Activated gamma-delta T cell treated with anti-CD3 and anti-CD28 coated beads, Interleukin-2, amount 50 U/mL, for 16 hours (primary cell): ENCODE measurements around the gene SIK2.
"Not testable (repeated sequence)": the region's sequence is repeated elsewhere in the genome, so short reads cannot be mapped to it uniquely, and the experiment has no call there.

Experiments used
- DNase-seq: peaks from one replicate; pipeline ENCODE4 v3.0.0-alpha.2; 2020; ENCODE audit warnings: low read depth

SIK2 gene

GRCh38 chr11:111761036-111761435 lies 158.8 kb downstream of the SIK2 start:
- DNase-seq = no peak

- no peak for DNase-seq
These were observed 160.3 kb downstream of the SIK2 start for GRCh38 chr11:111762526-111762925.

- DNase-seq = no peak
These were observed 160.9 kb downstream of the SIK2 start for GRCh38 chr11:111762981-111763643.

GRCh38 chr11:111764621-111765020 lies 162.4 kb downstream of the SIK2 start:
- DNase-seq = no peak

DNA sequence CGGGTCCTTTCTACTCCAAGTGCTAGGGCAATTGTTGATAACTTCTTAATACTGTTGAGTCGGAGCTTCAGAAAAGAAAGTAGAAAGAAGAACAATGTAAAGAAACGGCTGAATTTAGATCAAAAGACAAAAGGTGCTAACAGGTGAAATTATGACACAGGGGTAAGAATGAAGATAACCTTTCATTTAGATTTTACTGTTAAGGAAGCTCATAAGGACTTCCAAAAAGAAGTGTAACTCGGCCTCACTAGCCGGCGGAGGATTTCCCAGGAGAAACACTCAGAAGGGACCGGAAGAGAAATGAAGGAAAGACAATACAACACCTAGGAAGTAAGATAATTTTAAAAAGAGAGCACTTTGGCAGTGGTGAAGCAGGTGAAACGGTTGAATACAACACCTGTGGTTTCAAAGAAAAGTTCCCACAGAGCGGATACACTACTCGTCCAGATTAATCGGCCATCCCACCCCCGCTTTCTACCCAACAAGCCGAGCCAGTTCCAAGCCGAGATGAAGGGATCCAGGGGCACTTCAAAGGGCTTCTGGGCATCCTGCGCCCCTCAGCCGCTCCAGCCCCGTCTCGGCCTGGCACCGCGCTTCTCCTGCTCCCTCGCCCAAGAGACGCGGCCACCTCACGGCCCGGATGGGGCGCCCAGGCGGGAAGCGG lies 163.2 kb downstream of the SIK2 start:
- no peak for DNase-seq

DNA sequence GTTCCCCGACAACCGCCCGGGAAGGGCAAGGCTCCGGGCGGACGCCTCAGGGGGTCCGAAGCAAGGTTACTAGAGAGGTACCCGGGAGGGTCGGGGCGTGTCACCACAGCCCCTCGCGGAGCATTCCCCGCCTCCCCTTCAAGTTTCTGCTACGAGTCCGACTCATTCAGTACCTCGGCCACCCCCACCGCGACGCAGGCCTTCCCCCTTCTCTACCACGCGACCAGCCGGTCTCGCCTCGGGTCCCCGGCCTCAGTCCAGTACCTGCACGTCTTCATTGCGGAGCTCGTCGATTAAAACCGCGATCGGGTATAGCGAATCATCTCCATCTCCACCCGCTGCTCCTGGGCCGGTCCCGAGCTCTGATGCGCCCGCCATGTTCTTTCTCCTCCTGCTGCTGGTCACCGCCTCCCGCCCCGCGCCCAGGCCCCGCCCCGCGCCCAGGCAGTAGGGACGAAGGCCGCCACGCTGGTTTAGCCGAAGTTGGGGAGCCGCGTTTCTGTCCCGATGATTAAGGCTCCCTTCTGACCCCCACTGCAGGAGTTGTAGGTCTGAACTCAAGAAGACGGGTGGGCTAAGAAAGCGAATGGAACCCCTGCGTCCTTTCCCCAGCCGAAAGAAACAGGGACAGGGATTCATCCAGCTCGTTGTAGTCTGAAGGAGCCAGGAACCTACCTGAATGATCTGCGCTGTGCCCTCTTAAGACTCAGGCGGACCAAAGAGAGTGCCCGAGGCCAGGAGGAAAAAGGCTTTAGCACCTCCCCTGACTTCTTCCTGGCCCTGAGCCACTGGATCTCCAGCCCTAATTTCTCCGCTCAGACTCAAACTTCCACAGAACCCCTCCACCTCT lies 164.0 kb downstream of the SIK2 start, which contains the start of gene PPP2R1B:
TSS of gene PPP2R1B (minus strand) at position 406 of the 850 bp plus-strand sequence. CDS start at position 378, 28 bp downstream.
- peak; percentile 55 for DNase-seq

DNA sequence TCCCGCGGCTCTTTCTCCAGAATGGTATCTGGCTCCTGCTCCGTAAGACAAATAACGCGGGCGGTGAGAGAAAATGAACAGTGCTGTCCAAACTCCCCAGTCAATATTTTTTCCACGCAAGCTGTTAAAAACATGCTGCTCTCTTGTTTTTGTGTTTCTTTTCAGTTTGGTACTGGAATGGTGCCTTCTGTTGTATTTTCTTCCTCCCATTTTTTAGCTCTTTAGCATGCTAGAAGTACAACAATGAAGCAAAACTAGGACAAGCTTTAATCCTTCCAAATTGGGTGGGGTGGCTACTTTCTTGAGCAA lies 164.5 kb downstream of the SIK2 start:
- DNase-seq = no peak

GRCh38 chr11:111770581-111771134 lies 168.4 kb downstream of the SIK2 start:
- no peak for DNase-seq

GRCh38 chr11:111771205-111771604 lies 169.0 kb downstream of the SIK2 start:
- DNase-seq = not testable (repeated sequence)

DNA sequence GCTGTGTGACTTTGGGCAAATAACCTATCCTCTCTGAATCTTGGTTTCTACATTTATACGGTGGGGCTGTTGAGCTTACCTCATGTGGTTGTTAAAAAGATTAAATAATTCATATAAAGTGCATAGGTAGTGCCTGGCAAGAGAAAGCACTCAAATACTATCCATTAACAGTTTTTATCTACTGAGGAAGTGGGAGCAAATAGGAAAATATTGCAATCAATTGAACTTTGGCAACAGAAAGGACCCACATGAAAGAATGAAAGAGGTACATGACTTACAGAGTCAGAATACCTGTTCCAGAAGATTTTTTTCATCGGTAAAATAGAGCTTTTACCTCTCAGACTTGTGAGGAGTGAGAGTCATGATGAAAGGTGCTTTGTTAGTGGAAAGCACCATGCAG lies 170.3 kb downstream of the SIK2 start:
- DNase-seq = no peak

GRCh38 chr11:111774955-111775710 lies 172.9 kb downstream of the SIK2 start:
- DNase-seq = no peak

DNA sequence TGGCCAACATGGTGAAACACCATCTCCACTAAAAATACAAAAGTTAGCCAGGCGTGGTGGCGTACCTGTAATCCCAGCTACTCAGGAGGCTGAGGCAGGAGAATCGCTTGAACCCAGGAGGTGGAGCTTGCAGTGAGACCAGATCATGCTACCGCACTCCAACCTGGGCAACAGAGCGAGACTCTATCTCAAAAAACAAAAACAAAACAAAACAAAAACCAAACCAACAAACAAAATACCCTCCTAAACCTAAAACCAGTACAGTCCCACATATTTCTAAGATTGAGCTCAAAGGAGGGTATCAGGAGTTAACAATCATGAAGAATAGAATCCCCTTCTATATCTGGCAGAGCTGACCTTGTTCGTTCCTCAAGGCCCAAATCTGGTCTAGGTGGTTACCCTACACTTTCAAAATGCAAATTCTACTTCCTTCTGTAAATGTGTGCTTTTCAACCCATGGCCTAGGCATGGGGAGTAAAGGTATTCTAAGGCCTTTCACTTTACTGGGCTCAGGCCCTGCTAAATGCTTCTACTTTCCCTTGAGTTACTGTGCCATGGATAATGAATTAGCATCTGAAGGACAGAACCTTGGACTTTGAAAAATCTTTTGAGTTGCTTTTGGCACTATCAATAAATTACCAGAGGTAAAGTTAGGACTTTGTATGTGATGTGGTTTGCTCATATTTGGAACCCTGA lies 174.3 kb downstream of the SIK2 start:
- no peak for DNase-seq

DNA sequence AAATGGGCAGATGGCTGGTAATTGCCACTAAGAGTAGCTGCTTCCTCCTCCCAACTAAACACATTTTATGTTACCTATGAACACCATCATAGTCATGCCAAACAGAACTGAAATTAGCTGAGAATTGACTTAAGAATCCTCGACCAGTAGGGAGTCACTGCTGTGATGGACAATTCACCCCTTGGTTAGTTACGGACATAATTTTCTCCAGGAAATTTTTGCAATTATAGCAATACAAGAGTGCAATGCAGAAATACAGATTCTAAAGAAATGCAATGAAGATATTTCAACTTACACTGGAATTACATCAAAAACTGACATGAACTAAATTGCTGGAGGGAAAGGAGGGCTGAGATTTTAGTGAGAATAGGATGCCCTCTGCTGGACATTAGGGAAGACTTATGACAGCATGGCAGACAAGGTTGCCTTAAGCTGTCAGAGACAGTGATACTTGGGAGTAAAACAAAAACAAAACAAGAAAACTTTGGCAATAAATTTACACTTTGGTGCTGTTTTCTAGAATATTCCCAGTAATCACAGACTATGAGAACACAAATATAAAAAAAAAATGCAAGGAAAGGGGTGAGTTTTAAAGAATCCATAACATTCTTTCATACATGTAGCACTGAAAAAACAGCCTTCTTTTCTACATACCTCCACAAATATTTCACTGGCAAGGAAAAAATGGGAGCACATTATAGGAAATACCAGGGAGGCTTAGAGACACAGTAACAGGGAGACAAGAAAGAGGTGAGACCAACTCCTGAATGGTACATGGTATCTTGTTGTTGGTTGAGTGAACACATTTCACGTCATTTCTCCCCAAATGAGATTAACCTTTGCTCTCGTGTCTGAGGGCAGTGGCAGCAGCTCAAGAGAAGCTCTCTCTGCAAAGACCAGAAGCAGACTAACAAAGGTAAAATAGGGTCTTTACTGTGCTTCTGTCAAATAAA lies 175.1 kb downstream of the SIK2 start:
- DNase-seq = peak; percentile 4

GRCh38 chr11:111778047-111778558 lies 175.9 kb downstream of the SIK2 start:
- DNase-seq = no peak

- DNase-seq = no peak
These were observed 176.9 kb downstream of the SIK2 start for GRCh38 chr11:111779118-111779517.
